Naive thymus-derived CD8-positive, alpha-beta T cell (primary cell): ENCODE measurements around the gene LY9. TPM values are rescaled to one million over a fixed set of nuclear protein-coding genes. Genes with fewer than 3 reads are reported as not detected.

Experiments used
- ATAC-seq, 2 donors: fragments of 150-1000 bp; cut with Tn5 transposase in 1 of 2; sonication (Bioruptor Pico), chemical (Tn5 transposase) in 1 of 2; 1 replicate in 1 of 2; 2 replicates in 1 of 2; pipeline ENCODE4 v1.10.0; 2021; ENCODE audit warnings: mild to moderate bottlenecking in 2 of 2, moderate library complexity in 2 of 2
- POLR2A ChIA-PET: fragments of 350-600 bp; sonication (Branson Sonifier 250); formaldehyde crosslinking; loops from one replicate; lab custom pipeline; 2021; ENCODE audit warnings: antibody characterized with exemption; lab: Charles Lee
- DNase-seq, 10 donors: peaks; one replicate each; pipeline versions ENCODE4 v3.0.0 to v3.0.0-alpha.2; 2020 to 2022
- H3K27ac Mint-ChIP-seq, 10 donors: one replicate each; pipeline ENCODE4 v1.8.0; 2020 to 2022; ENCODE audit warnings: mild to moderate bottlenecking in 10 of 10, mixed read lengths in 10 of 10, moderate library complexity in 4 of 10, inconsistent platforms in 1 of 10
- H3K27me3 Mint-ChIP-seq, 5 donors: one replicate each; pipeline ENCODE4 v1.8.0; 2021 to 2022; ENCODE audit warnings: mixed read lengths in 5 of 5
- H3K36me3 Mint-ChIP-seq, 3 donors: one replicate each; pipeline ENCODE4 v1.8.0; 2020 to 2022; ENCODE audit warnings: mixed read lengths in 3 of 3, mild to moderate bottlenecking in 2 of 3, inconsistent platforms in 1 of 3
- H3K4me1 Mint-ChIP-seq, 4 donors: one replicate each; pipeline ENCODE4 v1.8.0; 2021 to 2022; ENCODE audit warnings: mixed read lengths in 4 of 4
- H3K4me3 Mint-ChIP-seq, 10 donors: one replicate each; pipeline ENCODE4 v1.8.0; 2020 to 2022; ENCODE audit warnings: mild to moderate bottlenecking in 10 of 10, mixed read lengths in 10 of 10, moderate library complexity in 6 of 10, inconsistent platforms in 1 of 10
- H3K9me3 Mint-ChIP-seq, 9 donors: one replicate each; pipeline ENCODE4 v1.8.0; 2020 to 2022; ENCODE audit warnings: mixed read lengths in 9 of 9, mild to moderate bottlenecking in 3 of 9, inconsistent platforms in 1 of 9, moderate library complexity in 1 of 9
- polyA plus RNA-seq, 3 donors: library from polyadenylated mRNA; unstranded; fragments of 300-500 nt; fragmentation: Illumina TruSeq; gene quantifications; one replicate each; pipeline ENCODE4 v1.2.3, GENCODE V29; 2021
- total RNA-seq, 8 experiments: library from RNA in 2 of 8; stranded (reverse) in 2 of 8; gene quantifications; one replicate each; pipeline ENCODE4 v1.2.3 and lab custom pipeline; 2021 to 2026

The LY9 gene, protein sequence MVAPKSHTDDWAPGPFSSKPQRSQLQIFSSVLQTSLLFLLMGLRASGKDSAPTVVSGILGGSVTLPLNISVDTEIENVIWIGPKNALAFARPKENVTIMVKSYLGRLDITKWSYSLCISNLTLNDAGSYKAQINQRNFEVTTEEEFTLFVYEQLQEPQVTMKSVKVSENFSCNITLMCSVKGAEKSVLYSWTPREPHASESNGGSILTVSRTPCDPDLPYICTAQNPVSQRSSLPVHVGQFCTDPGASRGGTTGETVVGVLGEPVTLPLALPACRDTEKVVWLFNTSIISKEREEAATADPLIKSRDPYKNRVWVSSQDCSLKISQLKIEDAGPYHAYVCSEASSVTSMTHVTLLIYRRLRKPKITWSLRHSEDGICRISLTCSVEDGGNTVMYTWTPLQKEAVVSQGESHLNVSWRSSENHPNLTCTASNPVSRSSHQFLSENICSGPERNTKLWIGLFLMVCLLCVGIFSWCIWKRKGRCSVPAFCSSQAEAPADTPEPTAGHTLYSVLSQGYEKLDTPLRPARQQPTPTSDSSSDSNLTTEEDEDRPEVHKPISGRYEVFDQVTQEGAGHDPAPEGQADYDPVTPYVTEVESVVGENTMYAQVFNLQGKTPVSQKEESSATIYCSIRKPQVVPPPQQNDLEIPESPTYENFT
- total RNA-seq (100 to 1,000 TPM; 150 to 156 TPM), polyA plus RNA-seq (100 to 1,000 TPM; 167 to 223 (median 189) TPM), total RNA-seq (lab: John Stamatoyannopoulos, UW) (46.2 to 171 (median 94.8) reads per million in 6 experiments)

DNA sequence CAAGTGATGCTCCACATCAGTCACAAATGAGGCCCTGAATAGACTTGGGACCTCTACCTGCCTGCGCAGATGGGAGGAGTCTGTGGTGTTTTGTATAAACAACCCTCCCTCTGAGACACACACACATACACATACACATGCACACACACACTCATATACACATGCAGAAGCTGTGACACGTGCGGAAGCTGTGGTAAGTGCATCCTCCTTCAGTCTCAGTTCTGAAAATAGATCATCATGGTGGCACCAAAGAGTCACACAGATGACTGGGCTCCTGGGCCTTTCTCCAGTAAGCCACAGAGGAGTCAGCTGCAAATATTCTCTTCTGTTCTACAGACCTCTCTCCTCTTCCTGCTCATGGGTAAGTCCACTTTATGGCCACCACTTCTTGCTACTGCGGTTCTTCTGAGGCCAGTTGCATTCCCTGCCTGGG lies at the start of gene LY9:
TSS of gene LY9 (plus strand) at position 224 of the 433 bp plus-strand sequence. CDS start at position 238, 14 bp downstream.
- POLR2A ChIA-PET = interaction anchor here (0.5 to 6.1 kb wide), 16 partner anchors 11 to 510 kb away, joined by 3 to 65 read pairs (median 4); partner anchors contain the start of genes CD48, DEDD, F11R and USF1
- peaks cover 14 to 25% (median 17%) of the 10 kb centered on the region in 3 donors for H3K36me3 Mint-ChIP-seq
- peak within 1 kb of the TSS; percentile 86 to 99 (median 96) for H3K4me3 Mint-ChIP-seq
- peaks cover 26 to 68% (median 42%) of the 10 kb centered on the region in 4 donors for H3K4me1 Mint-ChIP-seq
- no peaks in the 10 kb centered on the region for H3K27me3 Mint-ChIP-seq
- ATAC-seq (peak; percentile 86 to 92), DNase-seq (peak; percentile 47 to 95 (median 86))
- no peaks in the 10 kb centered on the region for H3K9me3 Mint-ChIP-seq
- H3K27ac Mint-ChIP-seq = peak within 1 kb of the TSS; percentile 92 to 99 (median 98)

DNA sequence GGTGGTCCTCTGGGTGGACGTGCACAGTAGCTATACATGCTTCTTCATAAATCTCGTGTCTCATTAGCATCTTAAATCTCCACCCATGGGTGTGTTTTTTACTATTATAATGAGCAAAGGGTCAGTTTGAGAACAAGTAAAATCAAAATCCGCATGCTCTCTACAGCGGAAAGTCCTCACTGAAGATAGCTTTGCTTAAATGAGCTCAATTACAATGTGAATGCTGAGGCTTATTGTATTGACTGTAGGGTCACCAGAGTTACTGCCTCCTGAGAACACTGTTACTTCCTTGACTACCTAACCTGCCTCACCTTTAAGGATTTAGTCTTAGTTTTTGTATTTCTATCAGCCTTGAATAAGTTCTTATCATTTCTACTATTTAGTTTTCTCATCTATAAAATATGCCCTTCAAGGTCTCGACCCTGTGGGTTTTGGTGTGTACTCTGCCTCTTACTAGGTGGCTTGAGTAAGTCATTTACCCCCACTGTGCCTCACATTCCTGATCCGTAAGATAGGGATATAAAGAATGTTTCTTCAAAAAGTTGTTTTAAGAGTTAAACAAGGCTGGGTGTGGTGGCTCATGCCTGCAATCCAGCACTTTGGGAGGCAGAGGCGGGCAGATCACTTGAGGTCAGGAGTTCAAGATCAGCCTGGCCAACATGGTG lies 49.0 kb upstream of the LY9 start:
- no peaks in the 10 kb centered on the region for H3K27me3 Mint-ChIP-seq
- H3K27ac Mint-ChIP-seq = peak overlapping the region in 3 of 10 donors; percentile 33 to 84 (median 75)
- no peaks in the 10 kb centered on the region for H3K36me3 Mint-ChIP-seq
- ATAC-seq (no peak), DNase-seq (no peak)
- no peaks in the 10 kb centered on the region for H3K9me3 Mint-ChIP-seq
- H3K4me1 Mint-ChIP-seq = peaks cover 37 to 92% (median 77%) of the 10 kb centered on the region in 4 donors
- POLR2A ChIA-PET = no interaction called here
- no peak overlapping the region for H3K4me3 Mint-ChIP-seq

DNA sequence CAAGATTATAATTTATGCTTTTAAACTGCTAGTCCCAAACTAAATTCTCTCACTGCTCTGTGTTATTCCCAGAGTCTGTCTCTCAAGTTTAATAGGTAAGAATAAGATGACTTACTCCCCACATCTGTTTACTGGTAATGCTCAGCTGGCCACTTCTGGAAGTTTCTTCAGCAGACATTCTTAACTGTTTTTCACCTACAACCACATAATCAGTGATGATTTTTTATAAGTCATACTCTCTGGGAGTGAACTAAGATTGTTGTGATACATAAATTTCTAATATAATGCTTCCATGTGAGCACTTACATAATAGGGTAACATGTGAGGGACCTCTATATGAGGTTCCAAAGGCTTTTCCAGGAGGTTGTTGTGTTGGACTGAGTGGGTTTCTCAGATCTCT lies 48.3 kb upstream of the LY9 start:
- H3K9me3 Mint-ChIP-seq = no peaks in the 10 kb centered on the region
- ATAC-seq (no peak), DNase-seq (no peak)
- H3K4me1 Mint-ChIP-seq = peaks cover 36 to 90% (median 77%) of the 10 kb centered on the region in 4 donors
- peak overlapping the region in 1 of 10 donors; percentile 22 for H3K4me3 Mint-ChIP-seq
- no peaks in the 10 kb centered on the region for H3K27me3 Mint-ChIP-seq
- POLR2A ChIA-PET = interaction anchor here (1.2 kb wide), 1 partner anchor 21 kb away, joined by 5 read pairs; no protein-coding TSS in a partner anchor
- no peaks in the 10 kb centered on the region for H3K36me3 Mint-ChIP-seq
- peak overlapping the region in 4 of 10 donors; percentile 2 to 84 (median 48) for H3K27ac Mint-ChIP-seq

DNA sequence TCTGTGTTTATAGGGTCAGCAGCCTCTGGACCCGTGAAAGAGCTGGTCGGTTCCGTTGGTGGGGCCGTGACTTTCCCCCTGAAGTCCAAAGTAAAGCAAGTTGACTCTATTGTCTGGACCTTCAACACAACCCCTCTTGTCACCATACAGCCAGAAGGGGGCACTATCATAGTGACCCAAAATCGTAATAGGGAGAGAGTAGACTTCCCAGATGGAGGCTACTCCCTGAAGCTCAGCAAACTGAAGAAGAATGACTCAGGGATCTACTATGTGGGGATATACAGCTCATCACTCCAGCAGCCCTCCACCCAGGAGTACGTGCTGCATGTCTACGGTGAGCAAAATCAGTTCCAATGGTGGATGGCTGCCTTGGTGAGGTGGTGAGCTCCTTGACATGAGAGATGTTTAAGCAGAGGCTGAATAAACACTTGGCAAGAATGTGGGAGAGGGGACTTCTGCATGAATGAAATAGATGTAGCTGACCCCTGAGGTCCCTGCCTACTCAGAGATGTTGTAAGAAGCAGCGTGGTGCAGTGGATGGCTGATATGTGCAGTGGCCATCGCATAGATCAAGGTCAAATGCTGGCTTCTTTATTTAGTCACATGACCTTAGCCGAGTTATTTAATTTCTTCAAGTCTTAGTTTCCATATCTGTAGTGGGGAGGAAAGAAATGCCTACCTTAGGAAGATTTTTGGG lies 47.6 kb upstream of the LY9 start:
- H3K4me1 Mint-ChIP-seq = peaks cover 32 to 84% (median 76%) of the 10 kb centered on the region in 4 donors
- DNase-seq = no peak
- ATAC-seq = no peak
- H3K27me3 Mint-ChIP-seq = no peaks in the 10 kb centered on the region
- POLR2A ChIA-PET = interaction anchor here (1.2 kb wide), 1 partner anchor 20 kb away, joined by 5 read pairs; no protein-coding TSS in a partner anchor
- no peak overlapping the region for H3K4me3 Mint-ChIP-seq
- no peaks in the 10 kb centered on the region for H3K9me3 Mint-ChIP-seq
- peak overlapping the region in 7 of 10 donors; percentile 2 to 84 (median 49) for H3K27ac Mint-ChIP-seq
- no peaks in the 10 kb centered on the region for H3K36me3 Mint-ChIP-seq

DNA sequence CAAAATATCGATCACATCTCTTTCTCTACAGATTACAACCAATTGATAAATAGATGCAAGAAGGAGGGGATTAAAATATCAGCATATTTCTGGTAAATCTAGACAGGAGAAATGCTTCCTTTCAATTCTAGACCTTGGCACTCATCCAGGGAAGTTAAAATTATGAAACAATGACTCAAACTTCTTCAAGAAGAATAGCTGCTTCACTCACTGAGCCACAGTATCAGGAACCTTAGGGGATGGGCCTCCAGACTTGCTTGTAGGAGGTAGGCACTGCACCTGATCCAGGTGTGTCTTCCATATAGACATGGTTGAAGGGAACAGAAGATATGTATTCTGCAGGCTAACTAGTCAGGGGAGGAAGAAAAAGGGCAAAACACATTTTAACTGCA lies 47.1 kb upstream of the LY9 start:
- no peaks in the 10 kb centered on the region for H3K36me3 Mint-ChIP-seq
- H3K27ac Mint-ChIP-seq = peak overlapping the region in 3 of 10 donors; percentile 4 to 84 (median 33)
- H3K9me3 Mint-ChIP-seq = no peaks in the 10 kb centered on the region
- POLR2A ChIA-PET = interaction anchor here (1.2 kb wide), 1 partner anchor 19 kb away, joined by 5 read pairs; no protein-coding TSS in a partner anchor
- H3K4me3 Mint-ChIP-seq = no peak overlapping the region
- DNase-seq (no peak), ATAC-seq (no peak)
- no peaks in the 10 kb centered on the region for H3K27me3 Mint-ChIP-seq
- H3K4me1 Mint-ChIP-seq = peaks cover 29 to 78% (median 70%) of the 10 kb centered on the region in 4 donors

DNA sequence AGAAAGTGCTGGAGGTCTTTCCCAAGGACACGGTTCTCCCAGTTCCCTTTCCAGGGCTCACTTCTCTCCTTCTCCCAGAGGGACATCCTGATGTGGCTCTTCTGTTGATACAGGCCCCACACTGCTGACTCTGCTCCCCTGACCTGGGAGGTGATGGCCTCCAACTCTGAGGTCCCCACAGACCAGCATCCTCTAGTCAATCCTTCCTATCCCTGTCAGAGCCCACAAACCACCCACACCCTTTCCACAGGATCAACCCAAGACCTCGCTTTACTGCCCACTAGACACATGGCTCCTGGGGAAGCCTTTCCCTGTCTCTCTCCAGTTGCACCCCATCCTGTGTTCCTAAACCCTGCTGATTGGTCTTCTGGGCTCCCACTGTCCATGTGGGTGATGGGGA lies 45.4 kb upstream of the LY9 start:
- H3K4me3 Mint-ChIP-seq = peak overlapping the region in 2 of 10 donors; percentile 4 to 64

DNA sequence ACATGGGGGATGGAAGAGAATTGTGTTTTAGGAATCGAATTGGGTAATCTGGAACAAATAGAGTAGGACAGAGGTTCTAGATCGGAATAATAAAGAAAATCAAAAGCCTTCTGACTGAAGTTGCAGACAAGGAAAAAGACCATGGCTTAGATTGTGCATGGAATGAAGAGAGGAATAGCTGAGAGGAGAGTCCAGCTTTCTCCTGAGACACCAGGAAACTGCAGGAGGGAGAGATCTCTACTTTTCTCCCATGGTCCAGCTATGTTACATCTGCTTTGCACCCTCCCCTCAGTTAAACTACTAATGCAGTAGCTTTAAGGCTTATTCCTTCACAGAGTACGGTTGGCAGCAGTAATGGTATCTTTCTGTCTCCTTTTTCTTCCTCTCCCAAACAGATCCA lies 43.6 kb upstream of the LY9 start:
- Mint-ChIP-seq H3K27me3 (no peaks in the 10 kb centered on the region), H3K36me3 (no peaks in the 10 kb centered on the region), H3K9me3 (no peaks in the 10 kb centered on the region), H3K4me3 (no peak overlapping the region), H3K4me1 (peaks cover 21 to 69% (median 63%) of the 10 kb centered on the region in 4 donors), H3K27ac (peak overlapping the region in 3 of 10 donors; percentile 17 to 76 (median 27))
- DNase-seq = no peak
- no peak for ATAC-seq
- POLR2A ChIA-PET = interaction anchor here (0.9 kb wide), 1 partner anchor 46 kb away, joined by 3 read pairs; no protein-coding TSS in a partner anchor

More for the DNA sequence above, 45.4 kb upstream of the LY9 start:
- no peaks in the 10 kb centered on the region for H3K27me3 Mint-ChIP-seq
- DNase-seq (no peak), ATAC-seq (no peak)
- POLR2A ChIA-PET = no interaction called here
- peaks cover 17 to 67% (median 55%) of the 10 kb centered on the region in 4 donors for H3K4me1 Mint-ChIP-seq
- H3K36me3 Mint-ChIP-seq = no peaks in the 10 kb centered on the region
- no peaks in the 10 kb centered on the region for H3K9me3 Mint-ChIP-seq
- peak overlapping the region in 7 of 10 donors; percentile 28 to 88 (median 44) for H3K27ac Mint-ChIP-seq

DNA sequence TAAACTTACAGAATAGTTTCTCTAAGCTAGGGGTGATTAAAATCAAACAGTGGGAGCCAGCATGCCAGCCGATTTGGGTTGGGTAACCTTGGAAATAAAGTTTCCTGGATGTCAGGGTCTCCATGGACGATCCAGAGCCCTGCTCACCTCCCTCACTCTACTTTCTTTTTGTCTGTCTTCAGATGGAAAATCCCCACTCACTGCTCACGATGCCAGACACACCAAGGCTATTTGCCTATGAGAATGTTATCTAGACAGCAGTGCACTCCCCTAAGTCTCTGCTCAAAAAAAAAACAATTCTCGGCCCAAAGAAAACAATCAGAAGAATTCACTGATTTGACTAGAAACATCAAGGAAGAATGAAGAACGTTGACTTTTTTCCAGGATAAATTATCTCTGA lies 43.0 kb upstream of the LY9 start:
- POLR2A ChIA-PET = no interaction called here
- H3K4me3 Mint-ChIP-seq = no peak overlapping the region

DNA sequence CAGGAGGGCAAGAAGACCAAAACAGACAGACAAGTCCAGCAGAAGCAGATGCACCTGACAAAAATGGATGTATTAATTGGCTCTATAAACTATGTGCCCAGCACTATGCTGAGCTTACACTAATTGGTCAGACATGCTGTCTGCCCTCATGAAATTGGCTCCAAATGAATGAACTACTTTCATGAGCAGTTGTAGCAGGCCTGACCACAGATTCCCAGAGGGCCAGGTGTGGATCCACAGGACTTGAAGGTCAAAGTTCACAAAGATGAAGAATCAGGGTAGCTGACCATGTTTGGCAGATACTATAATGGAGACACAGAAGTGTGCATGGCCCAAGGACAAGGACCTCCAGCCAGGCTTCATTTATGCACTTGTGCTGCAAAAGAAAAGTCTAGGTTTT lies 42.4 kb upstream of the LY9 start:
- peak overlapping the region in 2 of 10 donors; percentile 47 to 70 for H3K27ac Mint-ChIP-seq
- POLR2A ChIA-PET = no interaction called here
- ATAC-seq = no peak
- H3K9me3 Mint-ChIP-seq = no peaks in the 10 kb centered on the region
- H3K4me1 Mint-ChIP-seq = peaks cover 19 to 58% (median 56%) of the 10 kb centered on the region in 4 donors
- DNase-seq = no peak
- H3K4me3 Mint-ChIP-seq = no peak overlapping the region
- H3K27me3 Mint-ChIP-seq = no peaks in the 10 kb centered on the region
- H3K36me3 Mint-ChIP-seq = no peaks in the 10 kb centered on the region

More for the DNA sequence above, 43.0 kb upstream of the LY9 start:
- ATAC-seq (no peak), DNase-seq (no peak)
- Mint-ChIP-seq H3K27ac (peak overlapping the region in 4 of 10 donors; percentile 17 to 76 (median 27)), H3K36me3 (no peaks in the 10 kb centered on the region), H3K9me3 (no peaks in the 10 kb centered on the region), H3K27me3 (no peaks in the 10 kb centered on the region), H3K4me1 (peaks cover 21 to 65% (median 62%) of the 10 kb centered on the region in 4 donors)

DNA sequence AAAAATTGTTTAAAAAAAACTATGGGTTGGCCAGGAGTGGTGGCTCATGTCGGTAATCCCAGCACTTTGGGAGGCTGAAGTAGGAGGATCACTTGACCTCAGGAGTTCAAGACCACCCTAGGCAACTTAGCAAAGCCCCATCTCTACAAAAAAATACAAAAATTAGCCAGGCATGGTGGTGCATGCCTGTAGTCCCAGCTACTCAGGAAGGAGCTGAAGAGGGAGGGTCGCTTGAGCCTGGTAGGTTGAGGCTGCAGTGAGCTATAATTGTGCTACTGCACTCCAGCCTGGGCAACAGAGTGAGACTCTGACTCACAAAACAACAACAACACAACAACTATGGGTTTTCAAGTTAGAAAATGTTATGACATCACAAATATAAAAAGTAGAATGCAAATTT lies 40.5 kb upstream of the LY9 start:
- DNase-seq = no peak
- Mint-ChIP-seq H3K4me1 (peaks cover 15 to 45% (median 43%) of the 10 kb centered on the region in 4 donors), H3K36me3 (no peaks in the 10 kb centered on the region), H3K27me3 (no peaks in the 10 kb centered on the region), H3K9me3 (no peaks in the 10 kb centered on the region), H3K27ac (peak overlapping the region in 4 of 10 donors; percentile 39 to 89 (median 72)), H3K4me3 (peak overlapping the region in 2 of 10 donors; percentile 17 to 71)
- no peak for ATAC-seq
- POLR2A ChIA-PET = interaction anchor here (0.6 to 0.7 kb wide), 2 partner anchors 13 to 255 kb away, joined by 4 read pairs; no protein-coding TSS in a partner anchor
